Measurements from ENCODE around the gene NCS1.

The NCS1 gene

DNA sequence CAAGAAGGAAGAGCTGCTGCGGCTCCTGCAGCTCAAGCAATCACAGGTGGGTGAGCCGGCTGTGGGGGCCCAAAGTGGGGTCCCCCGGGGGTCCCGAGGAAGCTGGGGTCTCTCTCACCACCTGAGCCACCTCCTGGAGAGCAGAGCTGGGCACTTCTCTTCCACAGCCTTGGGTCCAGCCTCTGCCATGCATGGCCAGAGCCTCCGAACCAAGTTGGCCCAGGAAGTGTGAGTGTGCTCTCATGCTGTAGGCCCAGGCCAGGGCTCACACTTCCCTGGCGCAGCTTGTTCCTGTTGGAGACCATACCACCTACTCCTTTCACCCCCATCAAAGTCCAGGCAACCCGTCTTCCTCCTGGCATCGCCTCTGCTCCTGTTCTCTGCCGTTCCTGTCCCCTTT lies 113.1 kb downstream of the NCS1 start:
- H3K9me3 Mint-ChIP-seq = no peaks in the 10 kb centered on the region
- H3K36me3 Mint-ChIP-seq (ENCODE audit: low read depth) = no peaks in the 10 kb centered on the region
- no peak overlapping the region for H3K27ac Mint-ChIP-seq
- H3K27me3 Mint-ChIP-seq (ENCODE audit: low read depth) = peaks cover 71% of the 10 kb centered on the region
- no peak overlapping the region for H3K4me3 Mint-ChIP-seq
- peaks cover 47% of the 10 kb centered on the region for H3K4me1 Mint-ChIP-seq
- TF ChIP-seq CTCF (IDR thresholded peaks at IDR 0.05; ENCODE audit: unreplicated experiment in 3 of 3) = no peak

DNA sequence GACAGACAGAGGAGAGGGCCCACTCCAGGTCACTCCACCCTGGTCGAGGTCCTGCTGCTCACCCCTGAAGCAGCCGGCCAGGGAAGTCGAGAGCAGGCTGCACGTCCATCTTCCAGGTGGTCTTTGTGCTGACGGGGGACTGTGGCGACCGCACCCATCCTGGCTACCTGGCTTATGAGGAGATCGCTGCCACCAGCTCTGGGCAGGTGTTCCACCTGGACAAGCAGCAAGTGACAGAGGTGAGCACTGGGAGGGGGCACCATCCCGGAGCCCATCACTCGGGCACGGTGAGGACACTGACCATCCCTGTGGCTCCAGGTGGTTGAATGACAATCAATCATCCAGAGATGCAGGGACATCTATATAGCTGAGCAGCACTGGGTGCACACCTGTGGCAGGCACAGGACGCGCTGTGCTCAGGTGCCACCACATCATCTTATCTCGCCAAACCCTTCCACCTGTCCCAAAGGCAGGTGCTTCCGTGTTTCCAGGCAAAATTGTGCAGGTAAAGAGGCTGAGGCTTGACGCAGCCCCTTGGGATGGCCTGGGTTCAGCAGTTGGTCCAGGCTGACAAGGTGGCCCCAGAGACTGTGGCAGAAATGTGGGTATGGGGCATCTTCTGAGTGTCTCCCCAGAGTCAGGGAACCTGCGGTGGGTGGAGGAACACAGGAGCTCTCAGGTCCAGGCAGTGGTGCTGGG lies 114.0 kb downstream of the NCS1 start:
- Mint-ChIP-seq H3K4me3 (no peak overlapping the region), H3K9me3 (no peaks in the 10 kb centered on the region), H3K4me1 (peaks cover 54% of the 10 kb centered on the region), H3K36me3 (ENCODE audit: low read depth) (no peaks in the 10 kb centered on the region), H3K27me3 (ENCODE audit: low read depth) (peaks cover 75% of the 10 kb centered on the region), H3K27ac (no peak overlapping the region)
- no peak for TF ChIP-seq CTCF (IDR thresholded peaks at IDR 0.05; ENCODE audit: unreplicated experiment in 3 of 3)
